ENCODE measurements around the gene SESN3.
"Not testable (repeated sequence)": the region's sequence is repeated elsewhere in the genome, so short reads cannot be mapped to it uniquely, and the experiment has no call there.

GRCh38 chr11:95251896-95252295 lies 20.9 kb upstream of the SESN3 start:
- not testable (repeated sequence) for TF ChIP-seq EZH2 (optimal IDR thresholded peaks at IDR 0.05; ENCODE audit: low read depth, low read length); CTCF (IDR thresholded peaks at IDR 0.05; ENCODE audit: low read length)

Measured in MM.1S (cell line).